HFFc6 (cell line): Measurements from ENCODE around the gene DUSP22. TPM values are rescaled to one million over a fixed set of nuclear protein-coding genes. Genes with fewer than 3 reads are reported as not detected.

Source experiments
- DNase-seq: peaks from one replicate; pipeline ENCODE4 v3.0.0-alpha.2; 2018
- H3K27ac Mint-ChIP-seq: 2 replicates; pipeline ENCODE4 v1.8.0; 2020; ENCODE audit warnings: mild to moderate bottlenecking, mixed read lengths
- H3K27me3 Mint-ChIP-seq: 2 replicates; pipeline ENCODE4 v1.8.0; 2021; ENCODE audit warnings: mild to moderate bottlenecking, moderate library complexity, mixed read lengths; ENCODE audit not compliant: insufficient read depth
- H3K36me3 Mint-ChIP-seq: 2 replicates; pipeline ENCODE4 v1.8.0; 2021; ENCODE audit warnings: low read depth, mixed read lengths
- H3K4me1 Mint-ChIP-seq: 2 replicates; pipeline ENCODE4 v1.8.0; 2020; ENCODE audit warnings: low read depth, mixed read lengths
- H3K4me3 Mint-ChIP-seq: 2 replicates; pipeline ENCODE4 v1.8.0; 2020; ENCODE audit warnings: mild to moderate bottlenecking, moderate library complexity, mixed read lengths
- H3K9me3 Mint-ChIP-seq: 2 replicates; pipeline ENCODE4 v1.8.0; 2020; ENCODE audit warnings: mild to moderate bottlenecking, mixed read lengths
- CTCF ChIP-seq: fragments of 200-600 bp; sonication (generic); IDR thresholded peaks from 2 replicates; pipeline ENCODE4 v1.5.0; 2021; ENCODE audit warnings: antibody characterized with exemption, mild to moderate bottlenecking
- total RNA-seq, 6 experiments: library from RNA; stranded (reverse); fragmentation: NEBNext Ultra II Directional; extraction: Animal tissue kit (Norgen Biotek cat#: 25700); gene quantifications; 2 replicates in 1 of 6; 3 replicates in 5 of 6; pipeline ENCODE4 v1.2.3, GENCODE V29; 2021

The DUSP22 gene
- total RNA-seq, 6 experiments from 2014 or later: 6.8 to 11.9 (median 9.2) TPM

GRCh38 chr6:340186-340955 is 48.1 kb downstream of the DUSP22 start:
- Mint-ChIP-seq H3K36me3 (peaks cover 6% of the 10 kb centered on the region; the same call in 1 of the 2 replicates), H3K9me3 (no peaks in the 10 kb centered on the region), H3K27me3 (peaks cover 1% of the 10 kb centered on the region; the same call in 1 of the 2 replicates), H3K4me3 (no peak overlapping the region), H3K27ac (no peak overlapping the region), H3K4me1 (no peaks in the 10 kb centered on the region)
- no peak for DNase-seq
- no peak for TF ChIP-seq CTCF

- TF ChIP-seq CTCF: no peak
- no peaks in the 10 kb centered on the region for H3K4me1 Mint-ChIP-seq
- H3K36me3 Mint-ChIP-seq: peaks cover 6% of the 10 kb centered on the region; the same call in 1 of the 2 replicates
- H3K27ac Mint-ChIP-seq: no peak overlapping the region
- H3K4me3 Mint-ChIP-seq: no peak overlapping the region
- H3K9me3 Mint-ChIP-seq: no peaks in the 10 kb centered on the region
- H3K27me3 Mint-ChIP-seq: peaks cover 1% of the 10 kb centered on the region; the same call in 1 of the 2 replicates
- DNase-seq: no peak
Measured at GRCh38 chr6:340991-341827, 48.9 kb downstream of the DUSP22 start.

GRCh38 chr6:341914-342831 is 49.9 kb downstream of the DUSP22 start:
- H3K36me3 Mint-ChIP-seq: peaks cover 6% of the 10 kb centered on the region; the same call in 1 of the 2 replicates
- TF ChIP-seq CTCF: no peak
- no peak overlapping the region for H3K27ac Mint-ChIP-seq
- no peak overlapping the region for H3K4me3 Mint-ChIP-seq
- no peaks in the 10 kb centered on the region for H3K9me3 Mint-ChIP-seq
- no peaks in the 10 kb centered on the region for H3K4me1 Mint-ChIP-seq
- peaks cover 1% of the 10 kb centered on the region; the same call in 1 of the 2 replicates for H3K27me3 Mint-ChIP-seq
- DNase-seq: no peak

- Mint-ChIP-seq H3K27me3 (peaks cover 1% of the 10 kb centered on the region; the same call in 1 of the 2 replicates), H3K27ac (no peak overlapping the region), H3K9me3 (no peaks in the 10 kb centered on the region), H3K4me3 (no peak overlapping the region), H3K36me3 (peaks cover 6% of the 10 kb centered on the region; the same call in 1 of the 2 replicates), H3K4me1 (no peaks in the 10 kb centered on the region)
- TF ChIP-seq CTCF: no peak
- no peak for DNase-seq
Measured at GRCh38 chr6:342832-343179, 50.5 kb downstream of the DUSP22 start.
